Measurements from ENCODE around the gene HUS1B.

HUS1B gene

GRCh38 chr6:609905-610304 is 47.0 kb downstream of the HUS1B start:
- Histone ChIP-seq H3K4me3 (ENCODE audit: low read length) (no peak overlapping the region), H3K27me3 (ENCODE audit: control insufficient read depth, insufficient read depth, low read length) (no peaks in the 10 kb centered on the region), H3K4me1 (ENCODE audit: control insufficient read depth, insufficient read depth, low read length) (no peaks in the 10 kb centered on the region), H3K27ac (ENCODE audit: low read depth, low read length) (no peak overlapping the region), H3K9ac (ENCODE audit: low read length) (no peak overlapping the region), H3K36me3 (ENCODE audit: control insufficient read depth, insufficient read depth, low read length) (peaks cover 2% of the 10 kb centered on the region)

- no peak overlapping the region for H3K4me3 ChIP-seq (ENCODE audit: low read length)
- no peak overlapping the region for H3K9ac ChIP-seq (ENCODE audit: low read length)
- H3K27me3 ChIP-seq (ENCODE audit: control insufficient read depth, insufficient read depth, low read length) = no peaks in the 10 kb centered on the region
- H3K36me3 ChIP-seq (ENCODE audit: control insufficient read depth, insufficient read depth, low read length) = peaks cover 7% of the 10 kb centered on the region
- no peak overlapping the region for H3K27ac ChIP-seq (ENCODE audit: low read depth, low read length)
- H3K4me1 ChIP-seq (ENCODE audit: control insufficient read depth, insufficient read depth, low read length) = no peaks in the 10 kb centered on the region
Measured at GRCh38 chr6:606829-607379, 50.0 kb downstream of the HUS1B start.

Measured in rectal smooth muscle tissue (tissue), 1 donor.